GM06990 (cell line): ENCODE results near the gene FBH1.
"Not testable (repeated sequence)": the region's sequence is repeated elsewhere in the genome, so short reads cannot be mapped to it uniquely, and the experiment has no call there.

Source experiments
- DNase-seq: peaks from one replicate; pipeline ENCODE4 v3.0.0-alpha.2; 2011; ENCODE audit not compliant: insufficient read length; ENCODE audit errors: extremely low read depth
- H3K27me3 ChIP-seq: replicated peaks from 2 replicates; pipeline ENCODE4 v1.6.0; 2011; ENCODE audit warnings: low read length; ENCODE audit not compliant: control insufficient read depth, insufficient read depth
- H3K36me3 ChIP-seq: 2 replicates; pipeline ENCODE4 v1.5.1; 2011; ENCODE audit warnings: low read length; ENCODE audit not compliant: control insufficient read depth, insufficient read depth
- H3K4me3 ChIP-seq: replicated peaks from 2 replicates; pipeline ENCODE4 v1.5.1; 2011; ENCODE audit warnings: low read depth, mild to moderate bottlenecking, control low read depth, low read length
- TF ChIP-seq, protein P1 (sequence below): IDR thresholded peaks from 2 replicates; pipeline ENCODE4 v1.5.1; 2011; ENCODE audit warnings: low read length, control low read depth, mild to moderate bottlenecking, inconsistent platforms; ENCODE audit not compliant: insufficient read depth, poor library complexity, severe bottlenecking

Gene FBH1

DNA sequence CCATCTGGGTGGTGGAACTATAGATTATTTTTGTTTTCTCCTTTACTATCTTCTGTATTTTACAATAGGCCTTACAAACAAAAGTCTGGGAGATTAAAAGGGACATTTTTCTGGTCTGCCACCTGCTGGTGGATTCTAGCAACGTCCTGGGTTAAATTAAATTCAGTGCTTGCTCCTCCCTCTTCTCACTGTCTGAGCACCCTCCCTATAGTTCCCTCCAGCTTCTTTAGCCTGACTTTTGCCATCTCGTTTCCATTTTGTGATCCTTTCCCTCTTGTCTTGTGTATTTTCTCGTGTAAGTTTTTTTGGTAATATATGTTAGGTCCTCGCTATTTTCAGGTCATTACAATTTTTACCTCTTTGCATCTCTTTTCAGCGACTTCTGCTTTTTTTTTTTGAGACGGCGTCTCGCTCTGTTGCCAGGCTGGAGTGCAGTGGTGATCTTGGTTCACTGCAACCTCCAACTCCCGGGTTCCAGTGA, 16.5 kb upstream of the FBH1 start:
- peaks cover 5% of the 10 kb centered on the region for H3K36me3 ChIP-seq
- TF ChIP-seq, protein P1, sequence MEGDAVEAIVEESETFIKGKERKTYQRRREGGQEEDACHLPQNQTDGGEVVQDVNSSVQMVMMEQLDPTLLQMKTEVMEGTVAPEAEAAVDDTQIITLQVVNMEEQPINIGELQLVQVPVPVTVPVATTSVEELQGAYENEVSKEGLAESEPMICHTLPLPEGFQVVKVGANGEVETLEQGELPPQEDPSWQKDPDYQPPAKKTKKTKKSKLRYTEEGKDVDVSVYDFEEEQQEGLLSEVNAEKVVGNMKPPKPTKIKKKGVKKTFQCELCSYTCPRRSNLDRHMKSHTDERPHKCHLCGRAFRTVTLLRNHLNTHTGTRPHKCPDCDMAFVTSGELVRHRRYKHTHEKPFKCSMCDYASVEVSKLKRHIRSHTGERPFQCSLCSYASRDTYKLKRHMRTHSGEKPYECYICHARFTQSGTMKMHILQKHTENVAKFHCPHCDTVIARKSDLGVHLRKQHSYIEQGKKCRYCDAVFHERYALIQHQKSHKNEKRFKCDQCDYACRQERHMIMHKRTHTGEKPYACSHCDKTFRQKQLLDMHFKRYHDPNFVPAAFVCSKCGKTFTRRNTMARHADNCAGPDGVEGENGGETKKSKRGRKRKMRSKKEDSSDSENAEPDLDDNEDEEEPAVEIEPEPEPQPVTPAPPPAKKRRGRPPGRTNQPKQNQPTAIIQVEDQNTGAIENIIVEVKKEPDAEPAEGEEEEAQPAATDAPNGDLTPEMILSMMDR, result peak; percentile 66
- DNase-seq, result peak; percentile 50
- no peak overlapping the region for H3K4me3 ChIP-seq
- no peaks in the 10 kb centered on the region for H3K27me3 ChIP-seq

DNA sequence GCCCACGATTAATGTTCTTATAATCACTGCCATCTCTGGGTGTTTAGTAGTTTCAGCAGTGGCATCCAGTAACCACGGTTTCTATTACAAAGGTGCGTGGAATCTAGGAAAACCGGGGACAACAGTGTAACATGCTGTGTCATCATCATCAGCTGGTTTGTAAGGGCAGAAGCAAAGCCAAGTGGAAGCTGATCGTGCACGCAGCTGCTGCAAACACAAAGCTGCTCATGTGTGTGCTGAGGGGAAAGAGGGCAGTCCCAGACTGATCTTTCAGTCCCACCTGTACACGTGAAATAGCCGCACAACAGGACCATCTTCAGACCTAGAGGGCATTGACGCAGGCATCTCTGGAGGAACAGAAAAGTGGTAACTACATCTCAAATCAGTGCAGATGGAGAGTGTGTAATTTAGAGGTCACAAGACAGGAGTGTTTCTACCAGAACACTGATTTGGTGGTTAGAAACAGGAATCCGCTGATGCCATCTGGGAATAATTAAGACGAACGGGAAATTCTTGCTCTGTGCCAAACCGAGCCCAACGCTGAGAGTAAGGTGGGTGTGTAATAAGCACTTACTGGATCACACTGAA, 13.8 kb upstream of the FBH1 start:
- no peak for DNase-seq
- H3K4me3 ChIP-seq, result no peak overlapping the region
- H3K36me3 ChIP-seq, result peaks cover 5% of the 10 kb centered on the region
- H3K27me3 ChIP-seq, result no peaks in the 10 kb centered on the region
- TF ChIP-seq, protein P1, result no peak

DNA sequence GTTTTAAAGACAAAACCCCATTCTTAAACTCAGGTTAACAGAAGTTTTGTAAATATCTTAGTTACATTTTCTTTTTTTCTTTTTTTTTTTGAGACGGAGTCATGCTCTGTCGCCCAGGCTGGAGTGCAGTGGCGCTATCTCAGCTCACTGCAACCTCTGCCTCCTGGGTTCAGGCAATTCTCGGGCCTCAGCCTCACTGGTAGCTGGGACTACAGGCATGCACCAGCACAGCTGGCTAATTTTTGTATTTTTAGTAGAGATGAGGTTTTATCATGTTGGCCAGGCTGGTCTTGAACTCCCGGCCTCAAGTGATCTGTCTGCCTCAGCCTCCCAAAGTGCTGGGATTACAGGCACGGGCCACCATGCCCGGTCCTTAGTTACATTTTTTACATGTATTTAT, 13.0 kb upstream of the FBH1 start:
- DNase-seq, H3K4me3 ChIP-seq, H3K36me3 ChIP-seq, H3K27me3 ChIP-seq: not testable (repeated sequence)

DNA sequence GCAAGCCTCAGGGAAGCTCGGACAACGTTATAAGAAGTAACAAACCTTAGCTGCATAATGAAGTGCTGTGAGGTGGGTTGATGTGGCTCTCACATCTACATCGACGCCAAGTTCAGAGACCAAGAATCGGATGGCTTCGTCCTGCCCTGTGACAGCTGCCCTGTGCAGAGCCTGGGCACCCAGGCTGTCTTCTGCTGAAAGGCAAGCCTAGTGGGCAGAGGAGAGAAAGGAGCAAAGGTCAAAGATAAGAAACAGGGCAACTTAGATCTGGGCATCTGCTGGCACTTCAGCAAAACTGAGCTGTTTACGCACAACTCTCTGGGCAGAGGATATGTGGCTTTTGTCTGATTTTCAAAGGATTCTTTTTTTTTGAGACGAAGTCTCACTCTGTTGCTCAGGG, 7.1 kb upstream of the FBH1 start:
- Histone ChIP-seq H3K4me3 (no peak overlapping the region), H3K36me3 (peaks cover 7% of the 10 kb centered on the region), H3K27me3 (no peaks in the 10 kb centered on the region)
- no peak for DNase-seq
- TF ChIP-seq, protein P1, result no peak

DNA sequence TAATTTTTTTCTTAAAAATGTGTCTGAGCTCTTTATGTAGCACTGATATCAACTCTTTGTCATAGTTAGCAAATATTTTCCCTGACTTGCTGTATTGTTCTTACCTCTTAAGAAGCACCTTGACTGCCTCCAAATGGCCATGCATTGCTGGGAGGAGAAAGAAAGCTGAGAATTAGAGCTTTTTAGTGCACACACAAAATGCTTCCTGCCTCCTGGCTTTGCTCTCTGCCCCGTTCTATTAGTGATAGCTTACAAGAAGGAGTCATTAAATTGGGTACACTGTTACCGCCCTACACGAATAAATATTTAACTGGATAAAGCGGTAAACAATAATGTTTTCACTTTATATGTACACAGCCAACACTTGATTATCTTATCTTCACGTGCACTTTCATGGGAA, 4.4 kb upstream of the FBH1 start:
- H3K27me3 ChIP-seq, result no peaks in the 10 kb centered on the region
- TF ChIP-seq, protein P1, result no peak
- DNase-seq, result no peak
- H3K36me3 ChIP-seq, result peaks cover 5% of the 10 kb centered on the region
- no peak overlapping the region for H3K4me3 ChIP-seq

DNA sequence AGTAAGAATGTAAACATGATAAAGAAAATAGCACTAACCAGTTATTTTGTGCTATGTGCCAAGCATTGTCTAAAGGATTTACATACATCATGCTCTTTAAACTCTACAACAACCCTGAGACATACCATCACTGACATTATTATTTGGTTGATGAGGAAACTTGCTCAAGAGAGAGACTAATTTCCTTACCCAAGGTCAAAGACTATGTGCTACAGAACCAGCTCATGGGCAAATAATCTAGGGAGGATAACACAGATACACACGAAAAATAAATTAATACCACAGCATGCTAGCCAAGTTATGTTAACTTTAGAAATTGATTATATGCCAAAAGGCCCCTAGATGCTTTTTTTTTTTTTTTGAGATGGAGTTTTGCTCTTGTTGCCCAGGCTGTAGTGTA, 3.0 kb upstream of the FBH1 start:
- no peaks in the 10 kb centered on the region for H3K27me3 ChIP-seq
- H3K36me3 ChIP-seq, result peaks cover 5% of the 10 kb centered on the region
- no peak overlapping the region for H3K4me3 ChIP-seq
- no peak for DNase-seq
- TF ChIP-seq, protein P1, result no peak
